B cell (primary cell): ENCODE measurements around the gene ARHGAP6. TPM values are rescaled to one million over a fixed set of nuclear protein-coding genes. Genes with fewer than 3 reads are reported as not detected.
"Not testable (repeated sequence)": the region's sequence is repeated elsewhere in the genome, so short reads cannot be mapped to it uniquely, and the experiment has no call there.

Experiments used
- ATAC-seq: fragments of 200-7000 bp; cut with Tn5 transposase; one replicate; pipeline ENCODE4 v1.10.0; 2021; ENCODE audit warnings: low read depth, mild to moderate bottlenecking, moderate number of reproducible peaks, moderate library complexity
- CTCF ChIA-PET: fragments of 350-600 bp; sonication (Branson Sonifier 250); formaldehyde crosslinking; loops from one replicate; lab custom pipeline; 2021; ENCODE audit warnings: antibody characterized with exemption, inconsistent platforms; lab: Charles Lee
- POLR2A ChIA-PET: fragments of 350-600 bp; sonication (Branson Sonifier 250); formaldehyde crosslinking; loops from one replicate; lab custom pipeline; 2021; ENCODE audit warnings: antibody characterized with exemption; lab: Charles Lee
- DNase-seq: peaks from one replicate; pipeline ENCODE4 v3.0.0; 2013
- H2AFZ ChIP-seq: 2 replicates; pipeline ENCODE4 v1.6.1; 2012; ENCODE audit warnings: mild to moderate bottlenecking, low read depth, low read length; ENCODE audit not compliant: insufficient read depth, poor library complexity, severe bottlenecking
- H3K27ac ChIP-seq, 2 donors: 1 replicate in 1 of 2; 2 replicates in 1 of 2; pipeline ENCODE4 v1.5.1; 2012 to 2013; ENCODE audit warnings: low read length in 2 of 2, mild to moderate bottlenecking in 2 of 2, moderate library complexity in 1 of 2
- H3K27me3 ChIP-seq, 4 experiments: fragments of 200-600 bp in 1 of 4; sonication (generic) in 1 of 4; replicated peaks in 1 of 4; 1 replicate in 2 of 4; 2 replicates in 2 of 4; pipeline versions ENCODE4 v1.6.1 to v1.7.0; 2013 to 2016; ENCODE audit warnings: low read length in 3 of 4, mild to moderate bottlenecking in 2 of 4, mixed read lengths in 1 of 4, moderate library complexity in 1 of 4; ENCODE audit not compliant: insufficient read depth in 4 of 4, control insufficient read depth in 3 of 4; ENCODE audit errors: control extremely low read depth in 1 of 4
- H3K36me3 ChIP-seq, 2 experiments: replicated peaks in 1 of 2; 1 replicate in 1 of 2; 2 replicates in 1 of 2; pipeline versions ENCODE4 v1.6.1 to v1.7.1; 2013; ENCODE audit warnings: low read length in 1 of 2; ENCODE audit not compliant: insufficient read depth in 2 of 2, control insufficient read depth in 1 of 2; ENCODE audit errors: control extremely low read depth in 1 of 2, extremely low read depth in 1 of 2
- H3K4me1 ChIP-seq, 2 donors: fragments of 200-600 bp in 1 of 2; sonication (generic) in 1 of 2; 1 replicate in 1 of 2; 2 replicates in 1 of 2; pipeline versions ENCODE4 v1.5.1 to v1.6.1; 2013 to 2017; ENCODE audit warnings: low read length in 2 of 2; ENCODE audit not compliant: control insufficient read depth in 2 of 2, insufficient read depth in 2 of 2
- H3K4me2 ChIP-seq: replicated peaks from 2 replicates; pipeline ENCODE3; 2012; ENCODE audit warnings: mild to moderate bottlenecking, low read depth, low read length; ENCODE audit not compliant: poor library complexity, severe bottlenecking
- H3K4me3 ChIP-seq, 5 experiments: fragments of 200-600 bp in 1 of 5; sonication (generic) in 1 of 5; 1 replicate in 3 of 5; 2 replicates in 2 of 5; pipeline versions ENCODE4 v1.5.1 to v1.7.0; 2011 to 2016; ENCODE audit warnings: low read length in 4 of 5, mild to moderate bottlenecking in 4 of 5, low read depth in 2 of 5, control low read depth in 1 of 5, moderate library complexity in 1 of 5; ENCODE audit not compliant: insufficient read depth in 1 of 5; ENCODE audit errors: control extremely low read depth in 1 of 5, extremely low read depth in 1 of 5
- H3K79me2 ChIP-seq: fragments of 200-600 bp; sonication (generic); one replicate; pipeline ENCODE4 v1.6.0; 2016; ENCODE audit warnings: low read length; ENCODE audit not compliant: control insufficient read depth, insufficient read depth
- H3K9ac ChIP-seq: fragments of 200-600 bp; sonication (generic); 2 replicates; pipeline ENCODE4 v1.6.1; 2017; ENCODE audit warnings: mild to moderate bottlenecking, low read length, moderate library complexity
- H3K9me3 ChIP-seq, 3 donors: one replicate each; pipeline versions ENCODE4 v1.6.1 to v1.7.1; 2013; ENCODE audit warnings: low read length in 2 of 3; ENCODE audit not compliant: control insufficient read depth in 2 of 3, insufficient read depth in 1 of 3; ENCODE audit errors: control extremely low read depth in 1 of 3
- H4K20me1 ChIP-seq: 2 replicates; pipeline ENCODE4 v1.6.0; 2012; ENCODE audit warnings: mild to moderate bottlenecking, low read length; ENCODE audit not compliant: insufficient read depth, control insufficient read depth, poor library complexity, severe bottlenecking
- H3K27ac Mint-ChIP-seq: one replicate; pipeline ENCODE4 v1.8.0; 2021; ENCODE audit warnings: mixed read lengths
- H3K27me3 Mint-ChIP-seq: one replicate; pipeline ENCODE4 v1.8.0; 2021; ENCODE audit warnings: mixed read lengths
- H3K4me1 Mint-ChIP-seq: one replicate; pipeline ENCODE4 v1.8.0; 2021; ENCODE audit warnings: mixed read lengths
- H3K4me3 Mint-ChIP-seq: one replicate; pipeline ENCODE4 v1.8.0; 2021; ENCODE audit warnings: mixed read lengths
- H3K9me3 Mint-ChIP-seq: one replicate; pipeline ENCODE4 v1.8.0; 2022; ENCODE audit warnings: mixed read lengths; ENCODE audit not compliant: insufficient read depth
- CTCF ChIP-seq: fragments of 200-600 bp; IDR thresholded peaks from one replicate; pipeline ENCODE4 v1.8.0; 2022; ENCODE audit warnings: antibody characterized with exemption, mild to moderate bottlenecking
- EZH2 ChIP-seq: IDR thresholded peaks from 2 replicates; pipeline ENCODE4 v1.6.1; 2012; ENCODE audit warnings: borderline replicate concordance, low read depth, mild to moderate bottlenecking, moderate library complexity, low read length; ENCODE audit not compliant: insufficient read depth, poor library complexity, severe bottlenecking
- WGBS: methylation state at CpG from one replicate; pipeline ENCODE4 v1.1.5; 2013; ENCODE audit warnings: missing lambda C conversion rate; ENCODE audit not compliant: insufficient coverage; 5-methylcytosine and 5-hydroxymethylcytosine counted together
- intact Hi-C: fragments of 100-400 bp; cut with micrococcal nuclease; formaldehyde crosslinking; loops from one replicate; pipeline ENCODE4 v1.10.0; 2022
- polyA plus RNA-seq: library from polyadenylated mRNA; depleted of rRNA; stranded (reverse); fragments of >200 nt; gene quantifications from 2 replicates; pipeline ENCODE4 v1.2.3, GENCODE V29; 2012
- total RNA-seq, 2 donors: library from RNA; stranded (reverse); fragments of 120-200 nt in 1 of 2; gene quantifications; 1 replicate in 1 of 2; 2 replicates in 1 of 2; pipeline versions ENCODE4 v1.2.3 to v1.2.4, GENCODE V29; 2013 to 2022

Gene ARHGAP6
- total and polyA plus RNA-seq, 2 donors (not counting 1 experiment from before 2014, with no cell fraction given), result 1.6 to 2.6 TPM

DNA sequence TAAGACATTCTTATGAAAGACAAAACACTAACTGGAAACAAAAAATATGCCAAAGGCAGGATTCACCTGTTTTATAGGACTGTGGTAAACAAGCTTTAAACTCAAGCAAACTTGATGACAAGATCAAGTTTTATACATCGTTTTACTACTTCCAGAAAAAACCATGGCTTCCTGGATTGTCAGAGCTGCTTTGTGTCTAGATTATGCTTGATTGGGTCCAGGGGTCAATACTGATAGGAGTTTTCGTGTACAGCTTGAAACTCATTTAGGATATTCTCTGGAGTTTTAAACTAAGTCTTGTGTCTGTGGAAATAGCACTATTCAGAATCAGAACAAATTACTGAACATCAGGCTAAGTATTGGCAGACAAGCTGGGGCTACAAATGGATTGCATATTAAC, 541.6 kb downstream of the ARHGAP6 start:
- H3K9me3 Mint-ChIP-seq, result no peaks in the 10 kb centered on the region
- no peaks in the 10 kb centered on the region for H3K27me3 Mint-ChIP-seq
- H3K4me1 Mint-ChIP-seq, result no peaks in the 10 kb centered on the region
- ATAC-seq (no peak), DNase-seq (no peak)
- H3K9me3 ChIP-seq, result no peaks in the 10 kb centered on the region
- no peaks in the 10 kb centered on the region for H3K79me2 ChIP-seq
- no peak overlapping the region for H3K4me3 ChIP-seq
- H3K4me2 ChIP-seq, result no peak overlapping the region
- CTCF ChIA-PET, result no interaction called here
- no CpG with 5 or more reads among the region's 2 CpGs for WGBS
- no peak overlapping the region for H3K27ac ChIP-seq
- no peak overlapping the region for H3K9ac ChIP-seq
- POLR2A ChIA-PET, result no interaction called here
- intact Hi-C loops, result no loop called here
- no peaks in the 10 kb centered on the region for H4K20me1 ChIP-seq
- H3K27ac Mint-ChIP-seq, result no peak overlapping the region
- H2AFZ ChIP-seq, result no peak overlapping the region
- no peak overlapping the region for H3K4me3 Mint-ChIP-seq
- no peaks in the 10 kb centered on the region for H3K27me3 ChIP-seq
- no peaks in the 10 kb centered on the region for H3K4me1 ChIP-seq
- TF ChIP-seq CTCF, result no peak
- no peak for TF ChIP-seq EZH2
- peaks cover 2 to 22% of the 10 kb centered on the region in 2 experiments for H3K36me3 ChIP-seq

- intact Hi-C loops, H3K4me3 ChIP-seq, H3K27me3 ChIP-seq, DNase-seq, H3K4me3 Mint-ChIP-seq, ATAC-seq, H3K79me2 ChIP-seq, H3K27me3 Mint-ChIP-seq, H3K9ac ChIP-seq, H3K9me3 ChIP-seq, H3K27ac ChIP-seq, H3K4me2 ChIP-seq, H3K4me1 Mint-ChIP-seq, H3K27ac Mint-ChIP-seq, H3K9me3 Mint-ChIP-seq, POLR2A ChIA-PET, H4K20me1 ChIP-seq, H3K4me1 ChIP-seq, H2AFZ ChIP-seq: not testable (repeated sequence)
- no CpG with 5 or more reads among the region's 6 CpGs for WGBS
- peaks cover 2 to 32% of the 10 kb centered on the region in 2 experiments for H3K36me3 ChIP-seq
- CTCF ChIA-PET, result interaction anchor here (1.8 kb wide), 1 partner anchor 10 kb away, joined by 5 read pairs; no protein-coding TSS in a partner anchor
Observed at GRCh38 chrX:11123087-11123486, 542.6 kb downstream of the ARHGAP6 start.
